Sigmoid colon (tissue), 4 donors: ENCODE measurements around the gene SLC35B2.

ENCODE experiments used
- CTCF ChIP-seq, 4 experiments: fragments of 450-650 bp in 3 of 4; fragments of 200-600 bp in 1 of 4; IDR thresholded peaks; one replicate each; pipeline ENCODE4 v1.5.1; 2016 to 2019; ENCODE audit warnings: antibody characterized with exemption in 4 of 4, mild to moderate bottlenecking in 3 of 4, moderate library complexity in 2 of 4
- EP300 ChIP-seq, 4 donors: sonication (generic); formaldehyde crosslinking; IDR thresholded peaks; one replicate each; pipeline ENCODE4 v1.6.1; 2017; ENCODE audit warnings: antibody characterized with exemption in 4 of 4
- POLR2A ChIP-seq, 2 donors: fragments of 450-650 bp; IDR thresholded peaks; one replicate each; pipeline ENCODE4 v1.6.1; 2016; ENCODE audit warnings: antibody characterized with exemption in 2 of 2, mild to moderate bottlenecking in 2 of 2, moderate library complexity in 2 of 2

GRCh38 chr6:44271406-44271723 lies 14.0 kb upstream of the SLC35B2 start:
- TF ChIP-seq CTCF (IDR thresholded peaks at IDR 0.05), result no peak
- no peak for TF ChIP-seq EP300 (IDR thresholded peaks at IDR 0.05)
- no peak for TF ChIP-seq POLR2A (IDR thresholded peaks at IDR 0.05)
